ENCODE results near the gene LAMTOR5.

The LAMTOR5 gene

GRCh38 chr1:110387048-110387754 is 20.3 kb downstream of the LAMTOR5 start:
- DNase-seq (ENCODE audit: low read depth), result no peak

- DNase-seq (ENCODE audit: low read depth), result no peak
Measured at GRCh38 chr1:110385369-110385768, 22.1 kb downstream of the LAMTOR5 start.

- DNase-seq (ENCODE audit: low read depth), result no peak
Measured at GRCh38 chr1:110384581-110385321, 22.7 kb downstream of the LAMTOR5 start.

DNA sequence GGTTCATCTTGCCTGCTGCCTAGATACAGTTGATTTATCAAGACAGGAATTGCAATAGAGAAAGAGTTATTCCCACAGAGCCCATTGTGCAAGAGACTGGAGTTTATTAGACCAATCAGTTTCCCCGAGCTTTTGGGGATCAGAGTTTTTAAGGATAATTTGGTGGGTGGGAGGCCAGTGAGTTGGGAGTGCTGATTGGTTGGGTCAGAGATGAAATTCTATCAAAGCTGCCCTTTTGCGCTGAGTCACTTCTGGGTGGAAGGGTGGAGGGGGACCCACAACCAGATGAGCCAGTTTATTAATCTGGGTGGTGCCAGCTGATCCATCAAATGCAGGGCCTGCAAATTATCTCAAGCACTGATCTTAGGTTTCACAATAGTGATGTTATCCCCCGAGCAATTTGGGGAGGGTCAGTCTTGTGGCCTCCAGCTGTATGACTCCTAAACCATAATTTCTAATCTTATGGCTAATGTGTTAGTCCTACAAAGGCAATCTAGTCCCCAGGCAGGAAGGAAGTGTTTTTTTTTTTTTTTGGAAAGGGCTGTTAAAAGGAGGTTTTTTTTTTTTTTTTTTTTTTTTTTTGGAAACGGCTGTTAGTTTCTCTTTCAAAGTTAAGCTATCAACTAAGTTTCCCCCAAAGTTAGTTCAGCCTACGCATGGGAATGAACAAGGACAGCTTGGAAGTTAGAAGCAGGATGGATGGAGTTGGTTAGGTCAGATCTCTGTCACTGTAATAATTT is 24.1 kb downstream of the LAMTOR5 start:
- no peak for DNase-seq (ENCODE audit: low read depth)

DNA sequence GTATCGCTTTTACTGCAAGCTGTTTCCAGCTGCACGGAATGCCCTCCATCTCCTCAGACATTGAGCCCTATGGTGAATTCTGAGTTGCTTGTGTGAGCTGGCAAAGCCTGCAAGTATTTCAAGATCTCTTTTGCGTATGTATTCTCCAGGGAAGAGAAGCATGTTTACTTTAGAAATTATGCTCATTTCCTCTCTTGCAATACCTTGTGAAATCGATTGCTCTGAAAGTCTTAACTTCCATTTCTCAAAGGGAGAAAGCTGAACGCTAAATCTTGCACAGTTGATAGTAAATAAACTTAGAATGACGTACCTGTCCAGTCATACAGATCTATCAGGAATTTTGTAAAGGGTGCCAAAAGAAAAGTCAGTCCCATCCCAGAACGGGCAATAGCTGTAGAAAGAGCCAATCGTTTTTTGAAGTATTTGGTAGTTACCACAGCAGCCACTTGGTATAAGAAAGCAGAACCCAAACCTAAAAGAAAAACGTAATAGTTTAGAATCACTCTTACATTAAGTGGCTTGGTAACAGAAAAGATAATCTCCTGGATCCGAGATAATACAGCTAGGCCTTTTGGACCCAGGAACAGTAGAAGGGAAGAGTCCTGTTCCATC is 26.7 kb downstream of the LAMTOR5 start:
- DNase-seq (ENCODE audit: low read depth), result no peak

- DNase-seq (ENCODE audit: low read depth), result no peak
Measured at GRCh38 chr1:110375490-110375889, 32.0 kb downstream of the LAMTOR5 start.

DNA sequence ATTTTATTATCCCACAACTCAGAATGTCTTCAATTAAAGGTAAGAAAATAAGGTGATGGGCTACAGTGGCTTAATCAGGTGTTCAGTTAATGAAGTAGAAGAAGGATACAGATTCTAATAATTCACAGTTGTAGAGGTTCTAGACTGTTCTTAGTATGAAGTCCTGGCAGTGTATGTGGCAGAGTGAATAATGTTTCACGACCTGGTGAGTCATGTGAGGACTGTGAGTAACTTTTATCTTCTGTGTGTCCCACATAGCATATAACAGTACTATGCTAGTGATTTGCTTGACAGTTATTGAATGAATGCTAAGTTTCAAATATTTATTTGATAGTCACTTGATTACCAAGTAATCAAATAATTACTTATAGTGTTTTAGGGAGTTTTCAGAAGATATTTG is 36.7 kb downstream of the LAMTOR5 start:
- no peak for DNase-seq (ENCODE audit: low read depth)

- no peak for DNase-seq (ENCODE audit: low read depth)
Measured at GRCh38 chr1:110364221-110364620, 43.3 kb downstream of the LAMTOR5 start.

DNA sequence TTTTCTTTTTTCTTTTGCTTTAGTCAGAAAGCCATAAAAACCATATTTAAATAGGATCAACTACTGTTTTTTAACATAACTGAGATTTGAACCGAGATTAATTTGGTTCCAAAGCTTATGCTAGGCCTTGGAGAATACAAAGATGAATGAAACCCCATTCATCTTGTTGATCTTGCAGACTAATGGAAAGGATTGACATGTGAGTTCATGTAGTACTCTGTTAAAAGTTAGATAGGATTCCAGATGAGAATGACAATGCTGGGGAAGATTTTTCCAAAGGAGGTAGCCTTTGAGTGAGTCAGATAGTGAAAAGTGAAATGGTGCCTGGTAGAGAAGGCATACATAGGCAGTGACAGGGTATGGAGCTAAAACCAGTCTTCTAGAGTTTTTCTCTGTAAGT is 45.6 kb downstream of the LAMTOR5 start:
- no peak for DNase-seq (ENCODE audit: low read depth)

DNA sequence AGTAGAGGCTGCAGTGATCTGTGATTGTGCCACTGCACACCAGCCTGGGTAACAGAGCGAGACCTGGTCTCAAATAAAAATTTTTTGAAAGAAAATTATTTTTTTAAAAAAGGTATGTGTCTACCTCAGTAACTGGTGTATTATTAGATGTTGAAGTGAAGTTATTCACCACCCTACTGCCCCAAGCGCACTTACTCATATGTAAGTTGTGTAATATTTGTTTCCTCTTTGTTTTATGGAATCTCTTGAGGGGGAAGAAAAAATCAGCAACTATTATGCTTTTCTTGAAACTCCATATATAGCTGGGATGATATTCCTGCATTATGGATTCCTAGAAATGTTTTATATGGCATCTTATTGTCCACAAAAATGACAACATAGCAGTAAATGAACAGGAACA is 47.1 kb downstream of the LAMTOR5 start:
- no peak for DNase-seq (ENCODE audit: low read depth)

- DNase-seq (ENCODE audit: low read depth), result no peak
Measured at GRCh38 chr1:110356379-110356778, 51.1 kb downstream of the LAMTOR5 start.

DNA sequence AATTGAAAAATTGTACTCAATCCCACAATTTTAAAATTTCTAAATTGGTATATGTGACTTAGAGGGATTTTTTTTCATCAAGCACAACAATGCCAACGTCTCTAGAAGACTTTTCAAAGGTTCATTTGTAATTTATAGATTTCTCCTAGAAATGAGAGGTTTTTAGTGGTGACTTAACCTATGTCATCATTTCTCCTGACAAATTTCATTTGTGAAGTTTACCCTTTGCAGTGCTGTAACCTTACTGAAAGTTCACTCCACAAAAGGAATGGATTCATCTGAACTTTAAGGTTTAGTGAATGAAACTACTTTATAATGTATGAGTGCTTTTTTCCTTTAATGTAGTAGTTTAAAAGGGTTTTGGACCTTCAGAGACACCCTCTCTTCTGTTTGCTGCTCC is 52.2 kb downstream of the LAMTOR5 start:
- DNase-seq (ENCODE audit: low read depth), result no peak

Measured in activated T-helper 9 cell treated with anti-CD3 and anti-CD28 coated beads, Interleukin-2, amount 50 U/mL, for 16 hours (primary cell).